OCI-LY3 (cell line): ENCODE measurements around the gene CDH5.

Experiments used
- CTCF ChIP-seq: fragments of 200-600, 300-600 bp; sonication (generic); IDR thresholded peaks from 2 replicates; pipeline ENCODE4 v1.5.1; 2014; ENCODE audit warnings: antibody characterized with exemption, low read length, low read depth
- EZH2phosphoT487 ChIP-seq: fragments of 200-600 bp; shearing (Covaris generic); IDR thresholded peaks from 2 replicates; pipeline ENCODE4 v1.6.1; 2018; ENCODE audit warnings: antibody characterized with exemption, mixed run types, low read depth

DNA sequence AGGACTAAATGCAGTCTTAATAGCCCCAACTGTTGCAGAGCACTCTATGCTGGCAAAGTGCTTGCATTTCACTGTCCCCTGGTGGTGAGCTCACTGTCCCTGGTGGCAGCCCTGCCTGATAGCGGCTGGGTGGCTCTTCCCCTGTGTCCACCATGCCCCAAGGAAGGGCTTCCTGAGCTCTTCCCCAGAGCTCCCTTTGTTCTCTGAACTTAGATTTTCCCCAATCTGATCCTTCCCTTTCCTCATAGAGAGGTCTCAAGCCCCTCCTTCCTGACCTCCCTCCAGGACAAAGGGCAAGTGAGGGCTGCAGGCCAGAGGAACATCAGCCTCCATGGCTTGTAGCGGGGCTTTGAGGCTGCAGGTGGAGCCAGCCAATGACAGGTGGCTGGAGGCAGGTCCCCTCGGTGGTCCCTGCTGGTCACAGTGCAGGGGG lies 77.6 kb downstream of the CDH5 start:
- TF ChIP-seq CTCF: no peak
- TF ChIP-seq EZH2phosphoT487: no peak
